ENCODE results near the gene DTX1. TPM values are rescaled to one million over a fixed set of nuclear protein-coding genes. Genes with fewer than 3 reads are reported as not detected.

Gene DTX1
- polyA plus RNA-seq, 1 experiment: 0.05 TPM

- Histone ChIP-seq H3K27me3 (ENCODE audit: control insufficient read depth, insufficient read depth, low read length) (peaks cover 3% of the 10 kb centered on the region), H3K27ac (ENCODE audit: low read depth, low read length) (no peak overlapping the region), H3K4me3 (ENCODE audit: low read depth, low read length) (no peak overlapping the region), H3K9me3 (ENCODE audit: control insufficient read depth, insufficient read depth, low read length) (no peaks in the 10 kb centered on the region)
- ChIA-PET POLR2A (no interaction called here), CTCF (no interaction called here)
- TF ChIP-seq, protein P1, sequence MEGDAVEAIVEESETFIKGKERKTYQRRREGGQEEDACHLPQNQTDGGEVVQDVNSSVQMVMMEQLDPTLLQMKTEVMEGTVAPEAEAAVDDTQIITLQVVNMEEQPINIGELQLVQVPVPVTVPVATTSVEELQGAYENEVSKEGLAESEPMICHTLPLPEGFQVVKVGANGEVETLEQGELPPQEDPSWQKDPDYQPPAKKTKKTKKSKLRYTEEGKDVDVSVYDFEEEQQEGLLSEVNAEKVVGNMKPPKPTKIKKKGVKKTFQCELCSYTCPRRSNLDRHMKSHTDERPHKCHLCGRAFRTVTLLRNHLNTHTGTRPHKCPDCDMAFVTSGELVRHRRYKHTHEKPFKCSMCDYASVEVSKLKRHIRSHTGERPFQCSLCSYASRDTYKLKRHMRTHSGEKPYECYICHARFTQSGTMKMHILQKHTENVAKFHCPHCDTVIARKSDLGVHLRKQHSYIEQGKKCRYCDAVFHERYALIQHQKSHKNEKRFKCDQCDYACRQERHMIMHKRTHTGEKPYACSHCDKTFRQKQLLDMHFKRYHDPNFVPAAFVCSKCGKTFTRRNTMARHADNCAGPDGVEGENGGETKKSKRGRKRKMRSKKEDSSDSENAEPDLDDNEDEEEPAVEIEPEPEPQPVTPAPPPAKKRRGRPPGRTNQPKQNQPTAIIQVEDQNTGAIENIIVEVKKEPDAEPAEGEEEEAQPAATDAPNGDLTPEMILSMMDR (IDR thresholded peaks at IDR 0.05; ENCODE audit: low read depth, low read length): no peak
- DNase-seq (ENCODE audit: low read depth, low spot score): no peak
These were observed 27.4 kb downstream of the DTX1 start for GRCh38 chr12:113083863-113084435.

DNA sequence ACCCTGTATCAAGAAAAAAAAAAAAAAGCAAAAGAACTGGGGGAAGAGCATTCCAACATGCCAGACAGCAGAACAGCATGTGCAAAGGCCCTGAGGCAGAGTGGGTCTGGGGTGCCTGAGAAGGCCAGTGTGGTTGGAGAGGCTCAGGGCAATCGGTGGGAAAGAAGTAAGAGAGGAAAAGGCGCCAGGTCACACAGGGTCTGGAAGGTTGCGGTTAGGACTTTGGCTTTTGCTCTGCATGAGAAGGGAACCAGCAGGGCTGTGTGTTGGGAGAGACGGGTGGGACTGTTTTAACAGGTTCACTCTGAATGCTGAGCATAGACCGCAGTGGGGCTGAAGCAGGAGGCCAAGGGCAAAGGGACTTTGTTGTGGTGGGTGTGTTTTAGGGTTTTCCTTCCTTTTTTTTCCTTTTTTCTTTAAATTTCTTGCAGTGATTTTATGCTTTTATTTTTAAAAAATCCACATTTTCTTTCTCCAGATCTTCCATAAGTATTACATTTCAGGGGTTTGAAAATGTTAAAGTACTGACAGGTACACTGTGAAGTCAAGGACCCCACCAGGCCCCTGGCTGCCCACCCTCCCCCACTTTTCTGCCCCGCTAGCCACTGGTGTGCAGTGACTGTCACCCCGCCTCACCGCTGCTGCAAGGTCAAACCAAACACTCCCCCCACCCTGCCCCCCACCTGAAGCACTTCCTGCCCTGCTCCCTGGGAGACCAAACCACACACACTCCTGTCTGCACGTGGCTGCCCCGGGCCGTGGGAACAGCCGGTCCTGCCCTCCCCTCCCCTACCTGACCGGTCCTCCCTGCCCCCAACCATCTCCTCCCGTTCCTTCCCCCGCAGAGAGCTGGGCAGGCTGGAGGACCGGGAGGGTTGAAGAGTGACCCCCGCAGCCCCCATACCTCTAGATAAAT, 30.0 kb downstream of the DTX1 start:
- ChIA-PET CTCF (interaction anchor here (1.2 kb wide), 1 partner anchor 12 kb away, joined by 4 read pairs; no protein-coding TSS in a partner anchor), POLR2A (no interaction called here)
- no peaks in the 10 kb centered on the region for H3K9me3 ChIP-seq (ENCODE audit: control insufficient read depth, insufficient read depth, low read length)
- TF ChIP-seq, protein P1 (IDR thresholded peaks at IDR 0.05; ENCODE audit: low read depth, low read length): no peak
- no peak overlapping the region for H3K4me3 ChIP-seq (ENCODE audit: low read depth, low read length)
- no peak overlapping the region for H3K27ac ChIP-seq (ENCODE audit: low read depth, low read length)
- H3K27me3 ChIP-seq (ENCODE audit: control insufficient read depth, insufficient read depth, low read length): peaks cover 3% of the 10 kb centered on the region
- no peak for DNase-seq (ENCODE audit: low read depth, low spot score)

GRCh38 chr12:113087193-113087592, 30.7 kb downstream of the DTX1 start:
- peaks cover 7% of the 10 kb centered on the region for H3K27me3 ChIP-seq (ENCODE audit: control insufficient read depth, insufficient read depth, low read length)
- H3K27ac ChIP-seq (ENCODE audit: low read depth, low read length): no peak overlapping the region
- no peaks in the 10 kb centered on the region for H3K9me3 ChIP-seq (ENCODE audit: control insufficient read depth, insufficient read depth, low read length)
- POLR2A ChIA-PET: no interaction called here
- TF ChIP-seq, protein P1 (IDR thresholded peaks at IDR 0.05; ENCODE audit: low read depth, low read length): no peak
- DNase-seq (ENCODE audit: low read depth, low spot score): no peak
- H3K4me3 ChIP-seq (ENCODE audit: low read depth, low read length): no peak overlapping the region
- CTCF ChIA-PET: interaction anchor here (1.2 kb wide), 1 partner anchor 11 kb away, joined by 4 read pairs; no protein-coding TSS in a partner anchor

DNA sequence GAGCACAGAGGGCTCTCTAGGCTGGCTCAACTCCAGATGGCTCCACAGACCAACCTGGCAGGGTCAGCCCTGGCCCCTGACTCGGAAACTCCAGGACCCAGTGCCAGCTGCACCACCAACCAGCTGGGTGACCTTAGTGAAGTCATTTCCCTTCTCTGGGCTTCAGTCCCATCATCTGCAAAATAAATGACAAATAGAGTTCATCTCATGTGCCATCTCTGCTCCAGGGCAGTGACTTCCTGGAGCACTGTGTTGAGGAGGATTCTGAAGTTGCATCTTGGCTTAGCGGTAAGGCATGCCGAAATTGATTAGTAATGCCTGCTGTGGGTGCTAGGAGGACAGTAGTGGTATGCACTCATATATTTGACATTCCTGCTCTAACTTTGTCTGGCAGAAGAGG, 31.5 kb downstream of the DTX1 start:
- Histone ChIP-seq H3K27ac (ENCODE audit: low read depth, low read length) (no peak overlapping the region), H3K9me3 (ENCODE audit: control insufficient read depth, insufficient read depth, low read length) (no peaks in the 10 kb centered on the region), H3K27me3 (ENCODE audit: control insufficient read depth, insufficient read depth, low read length) (peaks cover 10% of the 10 kb centered on the region), H3K4me3 (ENCODE audit: low read depth, low read length) (no peak overlapping the region)
- DNase-seq (ENCODE audit: low read depth, low spot score): no peak
- ChIA-PET POLR2A (no interaction called here), CTCF (no interaction called here)
- TF ChIP-seq, protein P1 (IDR thresholded peaks at IDR 0.05; ENCODE audit: low read depth, low read length): no peak
